ENCODE results near the gene C10orf143. TPM values are rescaled to one million over a fixed set of nuclear protein-coding genes. Genes with fewer than 3 reads are reported as not detected.
"Not testable (repeated sequence)": the region's sequence is repeated elsewhere in the genome, so short reads cannot be mapped to it uniquely, and the experiment has no call there.

Gene C10orf143
- total RNA-seq, 2 experiments from 2014 or later = 3.3 to 3.5 TPM

DNA sequence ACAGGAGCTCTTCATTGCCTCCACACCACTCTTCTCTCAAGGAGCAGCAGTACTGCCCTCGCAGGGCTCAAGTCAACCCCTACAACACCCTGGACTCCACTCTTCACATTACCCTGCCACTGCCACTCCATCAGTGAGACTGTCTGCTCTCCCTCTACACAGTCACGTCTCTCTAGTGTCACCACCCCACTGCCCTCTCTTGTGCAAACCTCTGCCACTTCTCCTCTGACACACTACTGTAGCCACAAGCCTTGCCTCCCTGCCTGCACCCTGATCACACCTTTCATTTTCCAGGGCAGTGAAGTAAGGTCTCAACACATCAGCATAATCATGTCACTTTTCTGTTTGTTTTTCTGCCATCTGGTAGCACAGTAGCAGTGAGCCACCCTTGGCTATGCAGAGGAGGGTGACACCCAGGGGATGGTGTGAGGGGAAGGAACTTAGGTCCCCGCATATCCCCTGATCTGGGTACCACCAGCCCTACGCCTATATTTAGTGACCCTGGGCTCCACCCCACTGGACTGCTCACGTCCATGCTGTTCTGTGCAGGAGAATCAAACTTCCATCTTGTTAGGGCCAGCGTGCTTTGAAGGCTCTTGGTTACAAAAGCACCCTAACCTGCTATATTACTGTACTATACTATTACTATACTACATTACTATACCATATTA, 1.6 kb downstream of the C10orf143 start:
- intact Hi-C loops (cut with micrococcal nuclease) = no loop called here
- peak overlapping the region; percentile 36 for H3K27ac Mint-ChIP-seq
- H3K4me3 Mint-ChIP-seq = peak overlapping the region; percentile 54
- H3K36me3 Mint-ChIP-seq (ENCODE audit: low read depth) = peaks cover 8% of the 10 kb centered on the region
- H3K4me1 Mint-ChIP-seq (ENCODE audit: low read depth) = peaks cover 45% of the 10 kb centered on the region
- CTCF ChIA-PET = interaction anchor here (0.9 to 2.9 kb wide), 8 partner anchors 11 to 138 kb away, joined by 3 to 21 read pairs (median 6); partner anchors contain the start of gene GLRX3
- no peaks in the 10 kb centered on the region for H3K9me3 Mint-ChIP-seq
- DNase-seq = peak; percentile 39
- no peaks in the 10 kb centered on the region for H3K27me3 Mint-ChIP-seq (ENCODE audit: low read depth)

GRCh38 chr10:130108146-130108545, 2.5 kb downstream of the C10orf143 start:
- intact Hi-C loops (cut with micrococcal nuclease); H3K9me3 Mint-ChIP-seq; H3K36me3 Mint-ChIP-seq (ENCODE audit: low read depth); H3K27me3 Mint-ChIP-seq (ENCODE audit: low read depth): not testable (repeated sequence)
- peak overlapping the region; percentile 32 for H3K27ac Mint-ChIP-seq
- CTCF ChIA-PET = interaction anchor here (1.4 to 2.0 kb wide), 3 partner anchors 20 to 137 kb away, joined by 3 to 14 read pairs (median 4); no protein-coding TSS in a partner anchor
- DNase-seq = peak; percentile 22
- H3K4me3 Mint-ChIP-seq = peak overlapping the region; percentile 20
- H3K4me1 Mint-ChIP-seq (ENCODE audit: low read depth) = peaks cover 43% of the 10 kb centered on the region

GRCh38 chr10:130105724-130106123, 4.9 kb downstream of the C10orf143 start:
- no peaks in the 10 kb centered on the region for H3K27me3 Mint-ChIP-seq (ENCODE audit: low read depth)
- intact Hi-C loops (cut with micrococcal nuclease) = no loop called here
- H3K36me3 Mint-ChIP-seq (ENCODE audit: low read depth) = peaks cover 8% of the 10 kb centered on the region
- peaks cover 33% of the 10 kb centered on the region for H3K4me1 Mint-ChIP-seq (ENCODE audit: low read depth)
- no peak overlapping the region for H3K27ac Mint-ChIP-seq
- CTCF ChIA-PET = no interaction called here
- no peaks in the 10 kb centered on the region for H3K9me3 Mint-ChIP-seq
- no peak overlapping the region for H3K4me3 Mint-ChIP-seq
- DNase-seq = no peak

- peaks cover 26% of the 10 kb centered on the region for H3K36me3 Mint-ChIP-seq (ENCODE audit: low read depth)
- no peaks in the 10 kb centered on the region for H3K4me1 Mint-ChIP-seq (ENCODE audit: low read depth)
- no peaks in the 10 kb centered on the region for H3K27me3 Mint-ChIP-seq (ENCODE audit: low read depth)
- no peak overlapping the region for H3K4me3 Mint-ChIP-seq
- H3K9me3 Mint-ChIP-seq = peaks cover 4% of the 10 kb centered on the region
- CTCF ChIA-PET = no interaction called here
- no peak for DNase-seq
- H3K27ac Mint-ChIP-seq = no peak overlapping the region
- intact Hi-C loops (cut with micrococcal nuclease) = no loop called here
Measured at GRCh38 chr10:130099344-130099743, 11.3 kb downstream of the C10orf143 start.

DNA sequence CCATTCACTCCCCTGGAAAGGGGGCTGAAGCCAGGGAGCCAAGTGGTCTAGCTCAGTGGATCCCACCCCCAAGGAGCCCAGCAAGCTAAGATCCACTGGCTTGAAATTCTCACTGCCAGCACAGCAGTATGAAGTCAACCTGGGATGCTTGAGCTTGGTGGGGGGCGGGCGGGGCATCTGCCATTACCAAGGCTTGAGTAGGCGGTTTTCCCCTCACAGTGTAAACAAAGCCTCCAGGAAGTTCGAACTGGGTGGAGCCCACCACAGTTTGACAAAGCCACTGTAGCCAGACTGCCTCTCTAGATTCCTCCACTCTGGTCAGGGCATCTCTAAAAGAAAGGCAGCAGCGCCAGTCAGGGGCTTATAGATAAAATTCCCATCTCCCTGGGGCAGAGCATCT, 20.1 kb downstream of the C10orf143 start:
- Mint-ChIP-seq H3K9me3 (peaks cover 14% of the 10 kb centered on the region), H3K36me3 (ENCODE audit: low read depth) (peaks cover 48% of the 10 kb centered on the region)
- CTCF ChIA-PET; intact Hi-C loops (cut with micrococcal nuclease); H3K27me3 Mint-ChIP-seq (ENCODE audit: low read depth); H3K27ac Mint-ChIP-seq; H3K4me1 Mint-ChIP-seq (ENCODE audit: low read depth); DNase-seq; H3K4me3 Mint-ChIP-seq: not testable (repeated sequence)

DNA sequence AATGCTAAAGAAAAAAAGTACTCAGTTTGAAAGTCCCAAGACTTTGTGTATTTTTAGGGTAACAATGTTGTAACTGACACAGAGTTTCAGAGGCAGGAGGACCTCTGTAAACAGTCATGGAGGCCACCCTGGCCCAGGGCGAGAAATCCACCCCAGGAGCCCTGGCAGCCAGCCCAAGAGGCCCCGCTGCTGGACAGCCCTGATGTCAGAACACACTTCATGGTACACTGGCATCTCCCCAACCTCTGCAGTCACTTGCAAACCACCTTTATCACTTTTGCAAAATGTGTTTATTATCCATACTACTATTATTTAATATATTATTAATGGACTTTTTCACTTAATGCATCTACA, 30.2 kb downstream of the C10orf143 start:
- no peaks in the 10 kb centered on the region for H3K4me1 Mint-ChIP-seq (ENCODE audit: low read depth)
- no peak overlapping the region for H3K27ac Mint-ChIP-seq
- DNase-seq = no peak
- CTCF ChIA-PET = no interaction called here
- no peak overlapping the region for H3K4me3 Mint-ChIP-seq
- peaks cover 3% of the 10 kb centered on the region for H3K9me3 Mint-ChIP-seq
- intact Hi-C loops (cut with micrococcal nuclease) = no loop called here
- H3K36me3 Mint-ChIP-seq (ENCODE audit: low read depth) = peaks cover 24% of the 10 kb centered on the region
- no peaks in the 10 kb centered on the region for H3K27me3 Mint-ChIP-seq (ENCODE audit: low read depth)

- no peak for DNase-seq
- Mint-ChIP-seq H3K4me1 (ENCODE audit: low read depth) (no peaks in the 10 kb centered on the region), H3K9me3 (peaks cover 3% of the 10 kb centered on the region), H3K36me3 (ENCODE audit: low read depth) (peaks cover 27% of the 10 kb centered on the region), H3K4me3 (no peak overlapping the region), H3K27ac (no peak overlapping the region), H3K27me3 (ENCODE audit: low read depth) (no peaks in the 10 kb centered on the region)
- CTCF ChIA-PET = no interaction called here
- intact Hi-C loops (cut with micrococcal nuclease) = no loop called here
Measured at GRCh38 chr10:130079614-130080460, 30.8 kb downstream of the C10orf143 start.

- DNase-seq = no peak
- no peak overlapping the region for H3K27ac Mint-ChIP-seq
- no peak overlapping the region for H3K4me3 Mint-ChIP-seq
- no peaks in the 10 kb centered on the region for H3K27me3 Mint-ChIP-seq (ENCODE audit: low read depth)
- no peaks in the 10 kb centered on the region for H3K4me1 Mint-ChIP-seq (ENCODE audit: low read depth)
- intact Hi-C loops (cut with micrococcal nuclease) = no loop called here
- CTCF ChIA-PET = no interaction called here
- no peaks in the 10 kb centered on the region for H3K9me3 Mint-ChIP-seq
- H3K36me3 Mint-ChIP-seq (ENCODE audit: low read depth) = peaks cover 32% of the 10 kb centered on the region
Measured at GRCh38 chr10:130078120-130078519, 32.5 kb downstream of the C10orf143 start.

- Mint-ChIP-seq H3K27me3 (ENCODE audit: low read depth) (no peaks in the 10 kb centered on the region), H3K9me3 (peaks cover 6% of the 10 kb centered on the region), H3K36me3 (ENCODE audit: low read depth) (peaks cover 35% of the 10 kb centered on the region), H3K4me1 (ENCODE audit: low read depth) (no peaks in the 10 kb centered on the region), H3K4me3 (no peak overlapping the region), H3K27ac (no peak overlapping the region)
- intact Hi-C loops (cut with micrococcal nuclease) = no loop called here
- CTCF ChIA-PET = no interaction called here
- no peak for DNase-seq
Measured at GRCh38 chr10:130076681-130077080, 33.9 kb downstream of the C10orf143 start.

- H3K9me3 Mint-ChIP-seq = peaks cover 6% of the 10 kb centered on the region
- no peaks in the 10 kb centered on the region for H3K4me1 Mint-ChIP-seq (ENCODE audit: low read depth)
- peaks cover 35% of the 10 kb centered on the region for H3K36me3 Mint-ChIP-seq (ENCODE audit: low read depth)
- intact Hi-C loops (cut with micrococcal nuclease) = no loop called here
- CTCF ChIA-PET = no interaction called here
- H3K27me3 Mint-ChIP-seq (ENCODE audit: low read depth) = no peaks in the 10 kb centered on the region
- H3K4me3 Mint-ChIP-seq = no peak overlapping the region
- no peak overlapping the region for H3K27ac Mint-ChIP-seq
- no peak for DNase-seq
Measured at GRCh38 chr10:130074639-130075038, 36.0 kb downstream of the C10orf143 start.

DNA sequence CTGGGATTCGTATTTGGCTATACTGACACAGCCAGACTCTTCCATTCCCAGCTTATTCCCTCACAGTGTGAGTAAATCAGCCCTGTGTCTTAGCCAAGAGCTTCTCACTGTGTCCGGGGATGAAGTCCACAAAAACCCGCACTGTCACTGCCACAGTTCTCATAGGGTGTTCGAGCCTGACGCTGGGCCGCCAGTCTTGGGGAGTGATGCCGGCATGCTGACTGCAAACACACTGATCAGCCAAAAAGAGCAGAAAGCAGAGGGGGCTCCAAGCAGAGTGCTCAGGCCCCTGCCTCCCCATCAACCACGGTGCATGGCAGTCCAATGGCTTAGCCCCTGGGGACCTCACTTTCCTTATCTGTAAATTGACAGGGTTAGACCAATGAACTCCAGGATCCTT, 36.7 kb downstream of the C10orf143 start:
- H3K36me3 Mint-ChIP-seq (ENCODE audit: low read depth) = peaks cover 32% of the 10 kb centered on the region
- H3K27me3 Mint-ChIP-seq (ENCODE audit: low read depth) = no peaks in the 10 kb centered on the region
- H3K9me3 Mint-ChIP-seq = peaks cover 6% of the 10 kb centered on the region
- CTCF ChIA-PET = no interaction called here
- intact Hi-C loops (cut with micrococcal nuclease) = no loop called here
- H3K4me3 Mint-ChIP-seq = no peak overlapping the region
- H3K27ac Mint-ChIP-seq = no peak overlapping the region
- H3K4me1 Mint-ChIP-seq (ENCODE audit: low read depth) = no peaks in the 10 kb centered on the region
- DNase-seq = no peak

- Mint-ChIP-seq H3K27me3 (ENCODE audit: low read depth) (no peaks in the 10 kb centered on the region), H3K4me3 (no peak overlapping the region), H3K9me3 (peaks cover 6% of the 10 kb centered on the region), H3K27ac (no peak overlapping the region), H3K36me3 (ENCODE audit: low read depth) (peaks cover 34% of the 10 kb centered on the region), H3K4me1 (ENCODE audit: low read depth) (no peaks in the 10 kb centered on the region)
- CTCF ChIA-PET = no interaction called here
- intact Hi-C loops (cut with micrococcal nuclease) = no loop called here
- no peak for DNase-seq
Measured at GRCh38 chr10:130072247-130072646, 38.4 kb downstream of the C10orf143 start.

GRCh38 chr10:130067893-130068292, 42.7 kb downstream of the C10orf143 start:
- H3K36me3 Mint-ChIP-seq (ENCODE audit: low read depth) = peaks cover 19% of the 10 kb centered on the region
- H3K9me3 Mint-ChIP-seq = peaks cover 4% of the 10 kb centered on the region

More at GRCh38 chr10:130067893-130068292, 42.7 kb downstream of the C10orf143 start:
- Mint-ChIP-seq H3K4me3 (no peak overlapping the region), H3K27me3 (ENCODE audit: low read depth) (no peaks in the 10 kb centered on the region), H3K4me1 (ENCODE audit: low read depth) (no peaks in the 10 kb centered on the region), H3K27ac (no peak overlapping the region)
- DNase-seq = no peak
- CTCF ChIA-PET = no interaction called here
- intact Hi-C loops (cut with micrococcal nuclease) = no loop called here
